Measurements from ENCODE around the gene C17orf107. TPM values are rescaled to one million over a fixed set of nuclear protein-coding genes. Genes with fewer than 3 reads are reported as not detected.
"Not testable (repeated sequence)": the region's sequence is repeated elsewhere in the genome, so short reads cannot be mapped to it uniquely, and the experiment has no call there.

The C17orf107 gene
- total and polyA plus RNA-seq, 2 experiments from 2014 or later = 3.9 to 8.8 TPM

- H4K20me1 ChIP-seq (ENCODE audit: insufficient read depth) = no peaks in the 10 kb centered on the region
Measured at GRCh38 chr17:4921320-4921719, 22.0 kb downstream of the C17orf107 start.

GRCh38 chr17:4926577-4927335, 27.4 kb downstream of the C17orf107 start:
- H3K27ac ChIP-seq; H3K4me2 ChIP-seq (ENCODE audit: unreplicated experiment); H2AFZ ChIP-seq; H3K9ac ChIP-seq; H4K20me1 ChIP-seq (ENCODE audit: insufficient read depth); H3K9me3 ChIP-seq (ENCODE audit: low read depth); DNase-seq; H3K4me1 ChIP-seq (ENCODE audit: insufficient read depth); H3F3A ChIP-seq (ENCODE audit: insufficient read depth); H3K9me2 ChIP-seq (ENCODE audit: insufficient read depth); H3K4me3 ChIP-seq; H3K36me3 ChIP-seq (ENCODE audit: low read depth); in situ Hi-C loops (cut with MboI); H3K27me3 ChIP-seq (replicated peaks; ENCODE audit: insufficient read depth); H3K79me2 ChIP-seq (ENCODE audit: insufficient read depth): not testable (repeated sequence)
- WGBS, 2 experiments (ENCODE audit: low coverage in 1 of 2, low lambda C conversion rate in 2 of 2, missing lambda C conversion rate in 2 of 2) = 88 to 91% methylated on average over 14 to 24 of the region's 24 CpGs

More at GRCh38 chr17:4921320-4921719, 22.0 kb downstream of the C17orf107 start:
- Histone ChIP-seq H3F3A (ENCODE audit: insufficient read depth) (0 out of 2 replicates have a peak, but pooled peaks cover 7% of the 10 kb centered on the region), H3K27me3 (replicated peaks; ENCODE audit: insufficient read depth) (no peaks in the 10 kb centered on the region), H3K9me2 (ENCODE audit: insufficient read depth) (no peaks in the 10 kb centered on the region), H3K9ac (no peak overlapping the region), H3K36me3 (ENCODE audit: low read depth) (no peaks in the 10 kb centered on the region), H3K79me2 (ENCODE audit: insufficient read depth) (no peaks in the 10 kb centered on the region), H2AFZ (no peak overlapping the region), H3K4me2 (ENCODE audit: unreplicated experiment) (no peak overlapping the region), H3K9me3 (ENCODE audit: low read depth) (no peaks in the 10 kb centered on the region), H3K4me1 (ENCODE audit: insufficient read depth) (peaks cover 14% of the 10 kb centered on the region), H3K4me3 (no peak overlapping the region), H3K27ac (no peak overlapping the region)
- TF ChIP-seq EZH2 (IDR thresholded peaks at IDR 0.05; ENCODE audit: insufficient read depth, poor library complexity, severe bottlenecking) (no peak), EZH2phosphoT487 (IDR thresholded peaks at IDR 0.05; ENCODE audit: insufficient read depth, low read depth) (no peak)
- in situ Hi-C loops (cut with MboI) = no loop called here
- DNase-seq = no peak
- WGBS, 2 experiments (ENCODE audit: low coverage in 1 of 2, low lambda C conversion rate in 2 of 2, missing lambda C conversion rate in 2 of 2) = 72 to 81% methylated on average over 4 of the region's 4 CpGs

GRCh38 chr17:4928881-4929280, 29.5 kb downstream of the C17orf107 start:
- Histone ChIP-seq H3K4me2 (ENCODE audit: unreplicated experiment) (no peak overlapping the region), H4K20me1 (ENCODE audit: insufficient read depth) (no peaks in the 10 kb centered on the region), H3K4me1 (ENCODE audit: insufficient read depth) (no peaks in the 10 kb centered on the region), H2AFZ (no peak overlapping the region), H3K4me3 (no peak overlapping the region), H3K79me2 (ENCODE audit: insufficient read depth) (no peaks in the 10 kb centered on the region), H3K36me3 (ENCODE audit: low read depth) (no peaks in the 10 kb centered on the region), H3K9ac (no peak overlapping the region), H3K9me2 (ENCODE audit: insufficient read depth) (no peaks in the 10 kb centered on the region), H3F3A (ENCODE audit: insufficient read depth) (no peaks in the 10 kb centered on the region), H3K27ac (no peak overlapping the region), H3K27me3 (replicated peaks; ENCODE audit: insufficient read depth) (no peaks in the 10 kb centered on the region), H3K9me3 (ENCODE audit: low read depth) (no peaks in the 10 kb centered on the region)
- 96 to 98% methylated on average over 18 of the region's 18 CpGs for WGBS, 2 experiments (ENCODE audit: low coverage in 1 of 2, low lambda C conversion rate in 2 of 2, missing lambda C conversion rate in 2 of 2)
- no peak for DNase-seq
- TF ChIP-seq EZH2 (IDR thresholded peaks at IDR 0.05; ENCODE audit: insufficient read depth, poor library complexity, severe bottlenecking) (no peak), EZH2phosphoT487 (IDR thresholded peaks at IDR 0.05; ENCODE audit: insufficient read depth, low read depth) (no peak)
- in situ Hi-C loops (cut with MboI) = no loop called here

GRCh38 chr17:4931963-4932362, 32.6 kb downstream of the C17orf107 start, which contains the start of gene GP1BA:
Gene GP1BA (plus strand): TSS chr17:4932277. CDS start chr17:4932605, 328 bp downstream.
- no peak within 1 kb of the TSS for H3K4me3 ChIP-seq
- H3K9me3 ChIP-seq (ENCODE audit: low read depth) = no peaks in the 10 kb centered on the region
- no peak within 1 kb of the TSS for H3K4me2 ChIP-seq (ENCODE audit: unreplicated experiment)
- no peaks in the 10 kb centered on the region for H3K9me2 ChIP-seq (ENCODE audit: insufficient read depth)
- in situ Hi-C loops (cut with MboI) = no loop called here
- H2AFZ ChIP-seq = no peak within 1 kb of the TSS
- no peaks in the 10 kb centered on the region for H3K79me2 ChIP-seq (ENCODE audit: insufficient read depth)
- TF ChIP-seq EZH2 (IDR thresholded peaks at IDR 0.05; ENCODE audit: insufficient read depth, poor library complexity, severe bottlenecking) (no peak), EZH2phosphoT487 (IDR thresholded peaks at IDR 0.05; ENCODE audit: insufficient read depth, low read depth) (no peak)
- H3K4me1 ChIP-seq (ENCODE audit: insufficient read depth) = no peaks in the 10 kb centered on the region
- H3K9ac ChIP-seq = no peak within 1 kb of the TSS
- no peaks in the 10 kb centered on the region for H3F3A ChIP-seq (ENCODE audit: insufficient read depth)
- H3K36me3 ChIP-seq (ENCODE audit: low read depth) = no peaks in the 10 kb centered on the region
- H3K27ac ChIP-seq = no peak within 1 kb of the TSS
- 98% methylated on average over 13 to 14 of the region's 14 CpGs for WGBS, 2 experiments (ENCODE audit: low coverage in 1 of 2, low lambda C conversion rate in 2 of 2, missing lambda C conversion rate in 2 of 2)
- H4K20me1 ChIP-seq (ENCODE audit: insufficient read depth) = no peaks in the 10 kb centered on the region
- DNase-seq = no peak
- H3K27me3 ChIP-seq (replicated peaks; ENCODE audit: insufficient read depth) = no peaks in the 10 kb centered on the region
